Stimulated activated CD8-positive, alpha-beta memory T cell treated with anti-CD3 and anti-CD28 coated beads, Interleukin-2, amount 100 ng/mL, for 1 hour (primary cell): Measurements from ENCODE around the gene GRID2.

Experiments used
- DNase-seq, 2 donors: peaks; one replicate each; pipeline ENCODE4 v3.0.0-alpha.2; 2020; ENCODE audit warnings: low read depth in 2 of 2

The GRID2 gene

GRCh38 chr4:93802045-93802444, 1498.3 kb downstream of the GRID2 start:
- no peak for DNase-seq

- DNase-seq, result no peak
These were observed 1506.0 kb downstream of the GRID2 start for GRCh38 chr4:93809773-93810172.

- DNase-seq, result no peak
These were observed 1506.7 kb downstream of the GRID2 start for GRCh38 chr4:93810340-93810992.

GRCh38 chr4:93813092-93813491, 1509.3 kb downstream of the GRID2 start:
- no peak for DNase-seq

GRCh38 chr4:93814141-93814540, 1510.4 kb downstream of the GRID2 start:
- DNase-seq, result no peak

GRCh38 chr4:93814722-93815121, 1511.0 kb downstream of the GRID2 start:
- no peak for DNase-seq
